Stimulated activated CD8-positive, alpha-beta memory T cell treated with anti-CD3 and anti-CD28 coated beads, Interleukin-7, amount 100 ng/mL, for 48 hours (primary cell): Measurements from ENCODE around the gene CTNNBL1.
"Not testable (repeated sequence)": the region's sequence is repeated elsewhere in the genome, so short reads cannot be mapped to it uniquely, and the experiment has no call there.

Experiments used
- DNase-seq, 2 donors: peaks; one replicate each; pipeline ENCODE4 v3.0.0-alpha.2; 2020; ENCODE audit warnings: low read depth in 1 of 2; ENCODE audit errors: extremely low read depth in 1 of 2

CTNNBL1 gene

DNA sequence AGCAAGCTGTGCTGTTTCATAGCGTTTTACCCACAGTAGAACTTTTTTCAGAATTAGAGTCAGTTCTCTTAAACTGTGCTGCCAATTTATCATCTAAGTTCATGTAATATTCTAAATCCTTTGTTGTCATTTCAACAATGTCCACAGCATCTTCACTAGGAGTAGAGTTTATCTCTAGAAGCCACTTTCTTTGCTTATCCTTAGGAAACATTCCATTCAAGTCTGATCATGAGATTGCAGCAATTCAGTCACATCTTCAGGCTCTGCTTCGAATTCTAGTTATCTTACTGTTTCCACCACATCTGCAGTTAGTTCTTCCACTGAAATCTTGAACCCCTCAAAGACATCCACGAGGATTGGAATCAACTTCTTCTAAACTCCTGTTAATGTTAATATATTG lies 12.5 kb downstream of the CTNNBL1 start:
- no peak for DNase-seq

DNA sequence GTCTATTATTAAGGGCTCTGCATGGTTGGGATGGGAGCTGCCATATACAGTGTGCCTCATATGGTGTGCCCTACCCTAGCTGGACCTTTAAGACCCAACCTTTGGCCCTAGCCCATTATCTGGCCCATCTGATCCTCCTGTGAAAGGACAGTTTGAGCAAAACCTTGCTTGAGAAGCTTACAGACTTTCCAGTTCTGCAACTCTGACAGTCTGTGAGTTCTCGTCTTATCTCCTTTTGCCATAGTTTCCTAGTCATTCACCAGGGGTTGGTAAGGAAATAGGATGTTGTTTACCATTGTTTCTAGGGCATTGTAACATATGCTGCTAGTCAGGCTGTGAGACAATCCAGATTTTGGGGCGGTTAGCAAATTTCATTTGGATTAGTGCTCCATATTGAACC lies 17.2 kb downstream of the CTNNBL1 start:
- no peak for DNase-seq

DNA sequence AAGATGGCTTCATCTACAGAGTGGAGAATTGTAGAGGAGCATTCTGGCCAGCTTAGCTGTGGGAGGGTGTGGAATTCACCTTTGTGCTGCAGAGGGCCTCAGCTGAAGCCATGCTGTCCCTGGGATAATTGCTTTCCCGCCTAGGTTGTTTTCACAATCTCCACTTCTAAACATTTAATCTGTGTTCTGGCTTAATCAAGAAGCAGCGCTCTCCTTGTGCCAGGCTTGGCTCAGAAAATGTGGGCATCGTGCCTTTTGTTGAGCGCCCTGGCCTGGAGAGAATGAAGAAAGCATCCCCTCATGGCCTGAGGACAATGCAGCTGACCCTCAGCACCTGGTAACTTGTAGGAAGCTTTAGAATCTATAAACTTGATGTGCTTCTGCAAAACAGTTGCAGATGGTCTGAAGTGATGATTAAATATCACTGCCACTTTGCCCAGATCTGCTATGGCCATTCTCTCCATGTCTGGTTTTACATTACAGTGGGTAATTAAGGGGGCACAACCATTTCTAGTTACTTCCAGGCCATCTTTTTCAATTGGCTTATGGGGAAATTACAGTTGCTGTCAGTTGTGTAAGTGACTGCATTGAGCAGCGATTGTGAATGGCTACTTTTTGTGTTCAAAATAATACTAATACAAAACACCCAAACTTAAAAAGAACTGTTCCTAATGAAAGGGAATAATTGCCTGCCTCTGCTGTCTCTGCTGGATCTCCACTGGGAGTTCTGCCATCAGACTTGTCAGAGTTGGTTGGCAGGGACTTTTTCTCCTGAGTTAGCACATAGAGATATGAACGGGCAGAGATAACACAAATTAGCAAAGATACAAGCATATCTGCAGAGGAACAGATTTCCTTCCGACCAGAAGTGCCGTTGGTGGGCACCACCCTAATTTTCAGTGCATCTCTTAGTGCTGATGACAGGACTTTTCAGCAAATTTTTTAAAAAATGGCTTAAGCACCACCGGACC lies 18.4 kb downstream of the CTNNBL1 start:
- DNase-seq: no peak

DNA sequence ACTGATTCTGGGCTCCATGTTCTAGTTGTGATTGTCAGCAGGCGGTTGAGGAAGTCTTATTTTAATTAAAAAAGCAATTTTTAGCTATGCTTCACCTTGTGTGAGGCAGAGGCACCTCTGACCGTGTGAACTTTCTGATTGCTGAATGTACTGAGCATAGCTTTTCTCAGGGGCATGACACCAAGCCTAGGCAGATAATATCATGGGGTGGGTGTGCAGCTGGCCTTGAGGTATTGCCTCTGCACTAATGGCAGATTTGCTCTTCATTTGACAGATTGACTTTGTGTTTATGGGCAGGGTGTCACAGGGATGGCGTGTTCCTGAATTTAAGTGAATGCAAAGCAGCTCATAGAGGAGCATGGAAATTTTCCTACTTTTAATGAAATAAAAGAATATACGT lies 19.6 kb downstream of the CTNNBL1 start:
- DNase-seq: no peak

DNA sequence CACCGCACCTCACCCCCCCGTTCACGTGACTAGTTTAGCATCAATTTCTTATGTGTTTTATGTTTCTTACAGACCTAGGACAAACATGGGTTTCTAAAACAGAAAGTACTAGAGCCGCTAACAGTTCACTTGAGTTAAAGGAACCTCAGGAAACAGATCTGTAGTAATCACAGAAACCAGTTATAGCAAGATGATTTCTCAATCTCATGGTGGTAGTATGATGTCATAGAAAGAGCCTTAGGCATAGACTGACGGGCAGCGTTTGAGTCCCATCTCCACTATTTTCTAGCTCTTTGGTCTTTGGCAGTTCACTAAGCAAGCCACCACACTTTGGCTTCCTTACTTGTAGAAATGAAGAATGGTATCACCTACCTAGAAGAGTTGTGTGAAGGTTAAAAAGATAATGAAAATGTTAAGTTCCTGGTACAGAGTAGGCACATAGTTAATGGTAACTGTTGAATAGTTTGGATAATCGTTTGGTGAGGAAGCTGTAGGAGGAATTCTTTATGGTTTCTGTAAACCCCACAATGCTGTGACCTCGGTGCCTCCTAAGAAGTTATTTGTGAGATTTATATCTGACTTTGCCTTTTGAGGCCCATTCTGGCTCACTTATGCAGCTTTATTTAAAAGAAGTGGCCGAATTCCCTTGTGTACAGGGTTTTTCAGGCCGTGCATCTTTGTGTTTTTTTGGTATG lies 21.3 kb downstream of the CTNNBL1 start:
- DNase-seq: no peak

DNA sequence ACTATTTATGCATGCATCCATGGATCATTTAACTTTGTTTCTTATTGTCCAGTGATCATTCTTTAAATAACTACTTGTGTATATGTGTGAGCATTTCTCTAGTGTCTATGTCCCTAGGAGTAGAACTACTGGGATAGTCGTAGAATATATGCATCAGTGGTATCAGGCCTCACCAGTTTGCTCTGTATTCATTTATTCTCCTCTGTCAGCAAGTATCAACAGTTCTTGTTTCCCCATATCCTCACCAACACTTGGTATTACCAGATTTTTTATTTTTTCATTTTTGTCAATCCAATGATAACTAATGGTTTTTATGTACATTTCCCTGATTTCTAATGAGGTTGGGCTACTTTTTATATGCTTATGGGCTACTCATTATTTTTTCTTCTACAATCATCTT lies 27.9 kb downstream of the CTNNBL1 start:
- no peak for DNase-seq

DNA sequence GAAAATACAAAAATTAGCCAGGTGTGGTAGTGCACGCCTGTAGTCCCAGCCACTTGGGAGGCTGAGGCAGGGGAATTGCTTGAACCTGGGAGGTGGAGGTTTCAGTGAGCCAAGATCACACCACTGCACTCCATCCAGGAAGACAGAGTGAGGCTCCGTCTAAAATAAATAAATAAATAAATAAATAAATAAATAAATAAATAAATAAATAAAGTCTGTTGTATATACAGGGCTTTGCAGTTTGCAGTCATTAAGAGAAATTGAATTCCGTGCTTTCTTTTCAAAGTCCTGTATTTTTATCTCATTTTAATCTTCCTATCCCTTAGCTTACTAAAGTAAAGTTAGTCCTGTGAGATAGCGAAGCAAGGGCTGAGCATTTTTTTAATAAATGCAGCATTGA lies 28.5 kb downstream of the CTNNBL1 start:
- DNase-seq: not testable (repeated sequence)

DNA sequence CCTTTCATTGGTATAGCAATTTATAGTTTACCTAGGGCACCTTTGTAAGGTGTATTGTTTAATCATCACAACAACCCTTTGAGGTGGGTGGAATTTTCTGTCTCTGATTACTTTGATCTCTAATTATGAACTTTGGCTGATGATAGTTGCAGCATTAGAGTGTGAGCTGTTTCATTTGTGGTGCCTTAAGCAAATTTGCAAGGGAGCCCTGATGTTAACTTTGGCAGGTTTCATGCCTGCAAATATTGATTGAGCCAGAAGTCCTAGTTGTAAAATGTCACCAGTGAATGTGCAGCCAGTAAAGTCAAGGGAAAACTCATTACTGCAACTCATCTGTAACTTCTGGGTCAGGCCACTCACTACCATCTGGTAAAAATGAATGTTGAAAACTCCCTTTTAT lies 29.8 kb downstream of the CTNNBL1 start:
- no peak for DNase-seq

DNA sequence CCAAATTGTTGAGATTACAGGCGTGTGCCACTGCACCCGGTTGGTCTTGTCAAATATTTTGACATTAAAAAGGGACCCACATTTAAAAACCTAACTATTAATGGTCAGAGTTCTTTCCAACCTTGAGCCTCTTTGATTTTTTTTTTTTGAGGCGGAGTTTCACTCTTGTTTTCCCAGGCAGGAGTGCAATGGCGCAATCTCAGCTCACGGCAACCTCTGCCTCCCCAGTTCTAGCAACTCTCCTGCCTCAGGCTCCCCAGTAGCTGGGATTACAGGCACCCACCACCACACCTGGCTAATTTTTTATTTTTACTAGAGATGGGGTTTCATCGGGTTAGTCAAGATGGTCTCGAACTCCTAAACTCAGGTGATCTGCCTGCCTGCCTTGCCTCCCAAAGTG lies 31.3 kb downstream of the CTNNBL1 start:
- no peak for DNase-seq

DNA sequence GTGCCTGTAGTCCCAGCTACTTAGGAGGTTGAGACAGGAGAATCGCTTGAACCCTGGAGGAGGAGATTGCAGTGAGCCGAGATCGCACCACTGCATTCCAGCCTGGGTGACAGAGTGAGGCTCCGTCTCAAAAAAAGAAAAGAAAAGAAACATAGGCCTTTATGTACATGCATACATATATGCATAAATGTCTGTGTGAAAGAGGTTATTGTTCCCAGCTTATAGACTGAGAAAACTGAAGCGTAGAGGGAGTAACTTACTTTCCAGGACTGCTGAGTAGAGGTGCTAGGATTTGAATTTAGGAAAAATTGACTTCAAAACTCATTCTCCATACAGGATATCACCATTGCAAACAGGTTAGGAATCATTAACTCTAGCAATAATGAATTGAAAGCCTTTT lies 32.0 kb downstream of the CTNNBL1 start:
- no peak for DNase-seq

DNA sequence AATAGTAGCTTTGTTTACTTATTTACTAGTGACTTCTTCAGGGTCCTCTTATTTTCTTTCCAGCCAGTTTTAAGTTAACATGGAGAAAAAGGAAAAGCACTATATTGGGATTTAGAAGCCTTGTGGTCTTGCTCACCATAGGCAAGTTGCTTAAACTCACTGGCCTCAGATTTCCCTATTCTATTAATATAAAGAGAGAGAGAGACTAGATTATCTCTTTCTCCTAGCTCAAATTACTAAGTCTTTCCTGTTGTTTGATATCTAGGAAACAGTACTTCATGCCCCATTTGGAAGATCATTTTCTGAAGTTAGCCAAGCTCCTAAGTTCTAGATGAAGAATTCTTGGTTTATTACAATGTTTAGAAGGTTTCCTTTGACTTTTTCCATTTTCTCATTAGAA lies 32.5 kb downstream of the CTNNBL1 start:
- no peak for DNase-seq

DNA sequence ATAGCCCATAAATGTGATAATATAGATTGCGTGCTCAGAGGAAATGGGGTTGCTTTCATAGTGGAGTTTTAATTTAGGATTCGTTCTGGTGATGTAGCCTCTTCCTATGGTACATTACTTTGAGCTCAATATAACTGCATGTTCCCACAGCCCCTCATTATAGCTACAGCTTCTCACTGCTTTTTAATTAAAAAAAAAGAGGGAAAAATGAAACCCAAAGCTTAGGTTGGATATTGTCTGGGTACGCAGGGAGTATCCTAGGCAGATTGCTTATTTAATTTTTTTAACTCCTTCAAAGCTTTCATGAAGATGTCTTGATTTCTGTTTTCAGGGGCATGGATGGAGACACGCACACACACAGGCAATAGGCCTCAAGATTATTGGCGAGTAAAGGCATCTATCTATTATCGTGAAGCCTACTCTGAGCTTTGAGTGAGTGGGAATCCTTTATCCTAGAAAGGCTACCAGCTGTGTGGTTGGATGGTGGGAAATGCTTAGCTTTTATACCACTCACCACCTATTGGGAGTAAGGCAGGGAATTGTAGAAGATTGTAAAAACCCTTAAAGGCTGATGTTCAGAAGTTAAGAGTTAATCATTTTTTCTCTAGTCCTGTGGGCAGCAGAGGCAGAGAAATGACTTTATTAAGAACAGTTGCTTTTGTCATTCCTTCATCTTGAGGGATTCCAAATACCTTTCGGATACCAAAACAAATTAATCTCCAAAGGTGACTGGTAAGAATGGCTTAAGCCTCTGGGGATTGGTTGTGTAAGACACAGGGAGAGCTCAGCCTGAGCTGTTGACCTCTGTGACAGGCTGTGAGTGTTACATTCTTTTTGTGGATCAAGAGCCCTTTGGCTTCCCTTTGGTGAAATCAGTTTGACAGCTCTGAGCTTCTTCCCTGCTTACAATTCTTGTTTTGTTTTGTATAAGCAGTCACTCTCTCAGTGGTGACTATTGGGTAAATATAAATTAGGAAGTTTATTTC lies 33.4 kb downstream of the CTNNBL1 start:
- no peak for DNase-seq

DNA sequence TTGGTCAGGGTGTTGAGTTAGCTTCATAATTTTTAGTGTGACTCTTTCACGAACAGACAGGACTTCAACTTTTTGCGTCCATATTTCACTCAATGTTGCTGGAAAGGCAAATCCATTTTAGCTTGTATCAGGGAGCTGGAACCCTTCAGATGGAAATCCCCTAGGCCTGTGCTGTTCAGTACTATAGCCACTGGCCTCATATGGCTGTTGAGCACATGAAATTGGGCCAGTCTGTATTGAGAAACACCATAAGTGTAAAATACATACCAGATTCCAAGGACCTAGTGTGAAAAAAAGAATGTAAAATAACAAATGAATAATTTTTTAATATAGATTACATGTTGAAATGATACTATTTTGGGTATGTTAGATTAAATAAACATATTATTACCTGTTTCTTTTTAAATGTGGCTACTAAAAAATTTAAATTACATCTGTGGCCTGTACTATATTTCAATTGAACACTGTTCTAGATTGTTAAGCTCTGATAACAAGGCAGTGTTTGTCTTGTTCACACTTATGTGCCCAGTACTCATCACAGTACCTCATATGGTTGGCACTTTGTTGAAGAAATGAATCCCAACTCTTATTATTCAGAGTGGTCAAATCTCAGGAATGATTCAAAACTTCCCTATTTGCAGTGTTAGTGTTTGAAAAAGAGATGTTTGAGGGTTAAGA lies 34.3 kb downstream of the CTNNBL1 start:
- no peak for DNase-seq

DNA sequence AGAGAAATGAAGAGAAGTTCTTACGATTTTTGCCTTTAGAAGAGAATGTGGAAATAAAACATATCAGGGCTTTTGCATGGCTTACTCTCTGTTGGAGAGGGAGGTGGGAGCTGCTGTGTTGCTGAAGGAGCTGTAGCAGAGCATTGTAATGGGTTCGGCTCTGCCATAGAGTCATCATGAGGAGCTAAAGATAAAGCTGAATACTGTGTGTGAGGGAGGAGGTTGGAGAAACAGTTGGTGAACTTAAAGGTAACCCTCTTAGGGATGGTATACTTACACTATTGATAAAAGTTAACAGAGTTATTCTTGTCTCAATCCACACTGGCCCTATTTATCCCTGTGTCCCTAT lies 34.8 kb downstream of the CTNNBL1 start:
- DNase-seq: no peak

DNA sequence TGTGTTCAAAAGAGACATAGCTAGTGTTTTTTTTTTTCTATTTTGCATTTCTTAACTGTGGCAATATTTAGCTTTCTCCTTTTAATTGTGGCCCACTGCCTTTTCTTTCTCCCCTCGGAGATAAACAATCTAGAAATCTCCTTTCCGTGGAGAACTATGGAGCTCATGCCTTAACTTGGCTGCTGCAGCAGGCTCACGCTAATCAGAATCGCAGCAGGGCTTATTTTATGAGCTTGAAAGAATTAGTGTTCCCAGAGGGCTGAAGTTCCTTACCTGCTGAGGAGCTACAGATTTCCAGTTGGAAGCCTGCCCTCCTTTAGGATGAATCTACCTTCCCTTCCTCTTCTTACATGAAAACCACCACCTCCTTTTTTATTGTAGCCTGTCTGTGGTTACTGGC lies 35.6 kb downstream of the CTNNBL1 start:
- no peak for DNase-seq

DNA sequence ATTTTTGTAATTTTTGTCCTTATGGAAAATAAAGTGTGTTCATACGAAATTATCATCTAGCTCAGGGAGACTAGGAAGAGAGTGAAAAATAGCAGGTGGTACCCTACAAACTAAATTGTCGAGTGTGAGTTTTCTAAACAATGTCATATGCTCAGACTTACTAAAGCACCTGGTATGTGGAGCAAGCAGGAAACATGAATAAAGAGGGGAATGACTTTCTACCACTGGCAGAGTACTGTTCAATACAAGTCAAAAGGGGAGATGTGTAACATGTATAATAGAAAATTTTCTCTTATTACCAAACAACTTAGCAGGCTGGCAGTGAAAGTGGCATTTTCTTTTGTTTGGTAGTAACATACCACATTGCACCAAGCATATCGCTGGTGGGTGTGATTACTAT lies 36.1 kb downstream of the CTNNBL1 start:
- DNase-seq: no peak

DNA sequence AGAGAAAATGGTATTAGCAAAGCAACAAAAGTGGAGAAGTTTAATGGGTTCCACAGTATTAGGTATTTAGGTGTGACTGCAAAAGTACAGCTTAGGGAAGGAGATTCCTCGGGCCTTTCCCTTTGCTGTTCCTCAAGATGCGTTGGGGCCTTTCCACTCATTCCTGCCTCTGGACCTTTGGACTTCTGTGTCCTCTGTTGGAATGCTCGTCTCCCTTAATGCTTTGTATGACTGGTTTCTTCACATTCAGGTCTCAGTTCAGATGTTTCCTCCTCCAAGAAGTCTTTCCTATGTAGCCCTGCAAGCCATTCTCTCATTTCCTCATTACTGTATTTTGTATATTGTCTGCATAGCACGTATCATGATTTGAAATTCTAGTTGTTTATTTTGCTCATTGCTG lies 39.6 kb downstream of the CTNNBL1 start:
- DNase-seq: no peak

DNA sequence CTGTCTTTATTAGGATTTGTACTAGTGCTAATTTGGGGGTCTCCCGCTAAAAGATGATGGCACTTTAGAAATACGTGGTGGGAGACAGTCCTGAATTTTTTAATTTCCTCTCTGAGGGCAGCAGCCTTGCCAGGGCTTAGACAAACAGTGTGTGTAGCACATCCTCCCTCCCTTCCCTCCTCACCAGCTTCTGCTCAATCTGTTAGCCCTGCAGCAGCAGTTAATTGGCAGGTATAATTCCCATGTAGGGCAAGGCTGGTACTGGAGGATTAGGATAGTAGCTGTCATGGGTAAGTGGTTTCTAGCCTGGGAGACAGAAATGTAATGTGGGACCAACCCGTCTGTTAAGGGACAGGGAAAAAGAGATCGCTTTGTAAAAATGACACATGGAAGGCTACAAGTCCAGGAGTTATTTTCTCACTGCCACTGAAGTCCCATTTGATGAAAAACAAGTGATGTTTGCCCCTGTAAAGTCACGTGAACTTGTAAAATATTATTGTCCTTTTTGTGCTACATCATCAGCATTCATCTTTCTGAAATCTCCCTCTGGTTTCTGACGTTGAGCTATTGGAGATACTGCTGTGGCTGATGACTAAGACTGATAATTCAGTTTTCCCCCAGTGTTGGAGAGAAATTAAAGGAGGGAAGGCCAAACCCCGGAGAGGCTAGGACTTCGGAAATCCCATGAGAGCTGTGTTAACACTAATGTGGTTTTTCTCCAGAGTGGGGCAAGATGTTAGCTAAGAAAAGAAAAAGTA lies 40.6 kb downstream of the CTNNBL1 start:
- no peak for DNase-seq

DNA sequence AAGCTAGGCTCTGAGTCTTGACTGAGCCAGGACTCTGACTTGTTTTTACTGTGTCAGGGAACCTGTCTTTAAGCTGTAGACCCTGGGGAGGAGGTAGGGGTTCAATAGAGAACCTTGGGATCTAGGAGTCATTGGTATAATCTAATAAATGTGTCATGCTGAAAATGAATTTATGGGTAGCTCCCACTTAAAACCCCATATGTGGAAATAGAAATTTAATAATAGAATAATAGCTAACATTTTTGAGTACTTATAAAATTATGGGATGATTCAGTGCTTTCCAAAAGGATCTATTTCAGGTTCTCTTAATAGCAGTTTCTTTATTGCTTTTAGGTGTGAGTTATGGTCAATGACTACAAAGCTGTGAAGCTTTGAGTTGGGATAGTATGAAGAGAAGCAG lies 41.7 kb downstream of the CTNNBL1 start:
- no peak for DNase-seq

DNA sequence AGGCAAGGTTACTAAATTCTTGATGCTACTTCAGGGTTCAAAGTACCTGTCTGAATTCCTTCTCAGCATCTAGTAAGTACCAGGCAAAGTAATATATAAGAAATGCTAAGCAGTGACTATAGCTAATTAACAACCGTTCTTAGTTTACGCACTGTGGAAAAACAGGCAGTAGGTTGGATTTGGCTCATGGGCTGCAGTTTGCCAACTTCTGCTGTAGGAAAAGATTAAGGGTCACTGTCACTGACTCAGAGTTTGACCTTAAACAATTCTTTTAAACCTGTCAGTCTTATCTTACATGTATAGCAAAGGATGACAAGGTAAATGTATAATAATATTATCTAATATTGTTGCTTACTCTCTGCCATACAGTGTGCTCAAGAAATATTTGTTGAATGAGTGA lies 42.3 kb downstream of the CTNNBL1 start:
- no peak for DNase-seq
